Measurements from ENCODE around the gene PRR5. TPM values are rescaled to one million over a fixed set of nuclear protein-coding genes. Genes with fewer than 3 reads are reported as not detected.

The PRR5 gene
- total RNA-seq, 2 experiments from 2014 or later = 0.19 to 1.8 TPM

- no TSS peak for BruUV-seq (replicated peaks)
- no peak overlapping the region for H2AFZ ChIP-seq (ENCODE audit: low read length)
- no peaks in the 10 kb centered on the region for H3K9me3 ChIP-seq (ENCODE audit: low read length)
- no peak for DNase-seq (ENCODE audit: low spot score)
- H3K4me2 ChIP-seq (ENCODE audit: low read length) = no peak overlapping the region
- ChIA-PET POLR2A (no interaction called here), CTCF (ENCODE audit: unreplicated experiment) (no interaction called here)
- no peaks in the 10 kb centered on the region for H3K36me3 ChIP-seq (ENCODE audit: insufficient read depth, low read length)
- H4K20me1 ChIP-seq (ENCODE audit: insufficient read depth, low read length) = no peaks in the 10 kb centered on the region
- H3K4me3 ChIP-seq (ENCODE audit: low read depth, low read length, poor library complexity, severe bottlenecking) = no peak overlapping the region
- H3K9me2 ChIP-seq (ENCODE audit: insufficient read depth, low read length) = no peaks in the 10 kb centered on the region
- no peaks in the 10 kb centered on the region for H3K4me1 ChIP-seq (ENCODE audit: insufficient read depth, low read length, poor library complexity, severe bottlenecking)
- intact Hi-C loops (cut with micrococcal nuclease; ENCODE audit: unreplicated experiment) = no loop called here
- TF ChIP-seq EZH2phosphoT487 (IDR thresholded peaks at IDR 0.05; ENCODE audit: borderline replicate concordance, low read depth, low read length) = no peak
- TF ChIP-seq CTCF (conservative IDR thresholded peaks at IDR 0.05; ENCODE audit: low read length) = no peak
- no peak overlapping the region for H3K27ac ChIP-seq (ENCODE audit: low read depth, low read length, poor library complexity, severe bottlenecking)
- H3K79me2 ChIP-seq (ENCODE audit: insufficient read depth, low read depth, low read length) = no peaks in the 10 kb centered on the region
These were observed 58.5 kb downstream of the PRR5 start for GRCh38 chr22:44760476-44760875.

GRCh38 chr22:44761025-44761424 lies 59.0 kb downstream of the PRR5 start:
- H4K20me1 ChIP-seq (ENCODE audit: insufficient read depth, low read length) = no peaks in the 10 kb centered on the region
- no peak for TF ChIP-seq CTCF (conservative IDR thresholded peaks at IDR 0.05; ENCODE audit: low read length)
- TF ChIP-seq EZH2phosphoT487 (IDR thresholded peaks at IDR 0.05; ENCODE audit: borderline replicate concordance, low read depth, low read length) = no peak
- no peak overlapping the region for H2AFZ ChIP-seq (ENCODE audit: low read length)
- no peaks in the 10 kb centered on the region for H3K36me3 ChIP-seq (ENCODE audit: insufficient read depth, low read length)
- H3K4me1 ChIP-seq (ENCODE audit: insufficient read depth, low read length, poor library complexity, severe bottlenecking) = no peaks in the 10 kb centered on the region
- no peak overlapping the region for H3K4me2 ChIP-seq (ENCODE audit: low read length)
- ChIA-PET POLR2A (no interaction called here), CTCF (ENCODE audit: unreplicated experiment) (no interaction called here)
- BruUV-seq (replicated peaks) = no TSS peak
- no peaks in the 10 kb centered on the region for H3K9me3 ChIP-seq (ENCODE audit: low read length)
- intact Hi-C loops (cut with micrococcal nuclease; ENCODE audit: unreplicated experiment) = no loop called here
- no peak for DNase-seq (ENCODE audit: low spot score)
- no peaks in the 10 kb centered on the region for H3K79me2 ChIP-seq (ENCODE audit: insufficient read depth, low read depth, low read length)
- no peaks in the 10 kb centered on the region for H3K9me2 ChIP-seq (ENCODE audit: insufficient read depth, low read length)
- H3K4me3 ChIP-seq (ENCODE audit: low read depth, low read length, poor library complexity, severe bottlenecking) = no peak overlapping the region
- no peak overlapping the region for H3K27ac ChIP-seq (ENCODE audit: low read depth, low read length, poor library complexity, severe bottlenecking)

- TF ChIP-seq CTCF (conservative IDR thresholded peaks at IDR 0.05; ENCODE audit: low read length) (no peak), EZH2phosphoT487 (IDR thresholded peaks at IDR 0.05; ENCODE audit: borderline replicate concordance, low read depth, low read length) (no peak)
- ChIA-PET POLR2A (no interaction called here), CTCF (ENCODE audit: unreplicated experiment) (no interaction called here)
- Histone ChIP-seq H3K27ac (ENCODE audit: low read depth, low read length, poor library complexity, severe bottlenecking) (no peak overlapping the region), H2AFZ (ENCODE audit: low read length) (no peak overlapping the region), H3K36me3 (ENCODE audit: insufficient read depth, low read length) (no peaks in the 10 kb centered on the region), H3K4me3 (ENCODE audit: low read depth, low read length, poor library complexity, severe bottlenecking) (no peak overlapping the region), H3K79me2 (ENCODE audit: insufficient read depth, low read depth, low read length) (no peaks in the 10 kb centered on the region), H3K4me2 (ENCODE audit: low read length) (no peak overlapping the region), H3K9me3 (ENCODE audit: low read length) (no peaks in the 10 kb centered on the region), H3K4me1 (ENCODE audit: insufficient read depth, low read length, poor library complexity, severe bottlenecking) (no peaks in the 10 kb centered on the region), H4K20me1 (ENCODE audit: insufficient read depth, low read length) (no peaks in the 10 kb centered on the region), H3K9me2 (ENCODE audit: insufficient read depth, low read length) (no peaks in the 10 kb centered on the region)
- no peak for DNase-seq (ENCODE audit: low spot score)
- no TSS peak for BruUV-seq (replicated peaks)
- intact Hi-C loops (cut with micrococcal nuclease; ENCODE audit: unreplicated experiment) = no loop called here
These were observed 62.4 kb downstream of the PRR5 start for GRCh38 chr22:44764373-44764772.
